ENCODE results near the gene CERS2. TPM values are rescaled to one million over a fixed set of nuclear protein-coding genes. Genes with fewer than 3 reads are reported as not detected.

Gene CERS2
- total and polyA plus RNA-seq, 2 of the 13 experiments (the other 11 are each of a cell fraction or from before 2014, with no cell fraction given) = 269 to 298 TPM

DNA sequence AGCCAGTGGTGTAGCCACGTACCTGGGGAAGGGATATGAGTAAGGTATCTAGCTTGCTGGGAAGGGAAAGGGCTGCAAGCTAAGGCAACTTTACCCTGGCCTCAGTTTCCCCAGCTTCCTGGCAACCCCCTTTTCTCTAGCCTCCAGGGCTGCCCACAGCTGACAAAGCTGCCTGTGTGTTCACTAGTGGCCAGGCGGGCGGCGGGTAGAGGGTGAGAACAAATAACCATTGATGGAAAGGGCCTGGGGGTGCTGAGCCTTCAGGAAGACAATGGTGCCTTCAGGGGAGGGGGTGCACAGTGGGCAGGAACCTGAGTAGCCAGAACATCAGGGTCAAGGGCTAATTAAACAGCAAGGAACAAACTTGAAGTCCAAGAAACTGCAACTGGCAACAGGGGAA is 6.1 kb downstream of the CERS2 start:
- no peaks in the 10 kb centered on the region; a peak in 1 of 5 replicates for H3K27me3 ChIP-seq (ENCODE audit: control insufficient read depth in 1 of 2, insufficient read depth in 2 of 2, low read length in 2 of 2)
- TF ChIP-seq, protein P1, sequence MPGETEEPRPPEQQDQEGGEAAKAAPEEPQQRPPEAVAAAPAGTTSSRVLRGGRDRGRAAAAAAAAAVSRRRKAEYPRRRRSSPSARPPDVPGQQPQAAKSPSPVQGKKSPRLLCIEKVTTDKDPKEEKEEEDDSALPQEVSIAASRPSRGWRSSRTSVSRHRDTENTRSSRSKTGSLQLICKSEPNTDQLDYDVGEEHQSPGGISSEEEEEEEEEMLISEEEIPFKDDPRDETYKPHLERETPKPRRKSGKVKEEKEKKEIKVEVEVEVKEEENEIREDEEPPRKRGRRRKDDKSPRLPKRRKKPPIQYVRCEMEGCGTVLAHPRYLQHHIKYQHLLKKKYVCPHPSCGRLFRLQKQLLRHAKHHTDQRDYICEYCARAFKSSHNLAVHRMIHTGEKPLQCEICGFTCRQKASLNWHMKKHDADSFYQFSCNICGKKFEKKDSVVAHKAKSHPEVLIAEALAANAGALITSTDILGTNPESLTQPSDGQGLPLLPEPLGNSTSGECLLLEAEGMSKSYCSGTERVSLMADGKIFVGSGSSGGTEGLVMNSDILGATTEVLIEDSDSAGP (CRISPR knock-in tag; IDR thresholded peaks at IDR 0.05; ENCODE audit: borderline replicate concordance) = peak; percentile 21; the same call in 1 of the 2 replicates
- TF ChIP-seq ZNF788 (CRISPR knock-in tag; IDR thresholded peaks at IDR 0.05; ENCODE audit: borderline replicate concordance) (no peak), MATR3 (CRISPR knock-in tag; IDR thresholded peaks at IDR 0.05) (no peak), TMF1 (CRISPR knock-in tag; IDR thresholded peaks at IDR 0.05; ENCODE audit: low read depth) (no peak)
- TF ChIP-seq, protein P2, sequence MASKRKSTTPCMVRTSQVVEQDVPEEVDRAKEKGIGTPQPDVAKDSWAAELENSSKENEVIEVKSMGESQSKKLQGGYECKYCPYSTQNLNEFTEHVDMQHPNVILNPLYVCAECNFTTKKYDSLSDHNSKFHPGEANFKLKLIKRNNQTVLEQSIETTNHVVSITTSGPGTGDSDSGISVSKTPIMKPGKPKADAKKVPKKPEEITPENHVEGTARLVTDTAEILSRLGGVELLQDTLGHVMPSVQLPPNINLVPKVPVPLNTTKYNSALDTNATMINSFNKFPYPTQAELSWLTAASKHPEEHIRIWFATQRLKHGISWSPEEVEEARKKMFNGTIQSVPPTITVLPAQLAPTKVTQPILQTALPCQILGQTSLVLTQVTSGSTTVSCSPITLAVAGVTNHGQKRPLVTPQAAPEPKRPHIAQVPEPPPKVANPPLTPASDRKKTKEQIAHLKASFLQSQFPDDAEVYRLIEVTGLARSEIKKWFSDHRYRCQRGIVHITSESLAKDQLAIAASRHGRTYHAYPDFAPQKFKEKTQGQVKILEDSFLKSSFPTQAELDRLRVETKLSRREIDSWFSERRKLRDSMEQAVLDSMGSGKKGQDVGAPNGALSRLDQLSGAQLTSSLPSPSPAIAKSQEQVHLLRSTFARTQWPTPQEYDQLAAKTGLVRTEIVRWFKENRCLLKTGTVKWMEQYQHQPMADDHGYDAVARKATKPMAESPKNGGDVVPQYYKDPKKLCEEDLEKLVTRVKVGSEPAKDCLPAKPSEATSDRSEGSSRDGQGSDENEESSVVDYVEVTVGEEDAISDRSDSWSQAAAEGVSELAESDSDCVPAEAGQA (IDR thresholded peaks at IDR 0.05; ENCODE audit: low read depth) = no peak
- TF ChIP-seq, protein P2 (CRISPR knock-in tag; IDR thresholded peaks at IDR 0.05; ENCODE audit: borderline replicate concordance) = no peak
- no peak overlapping the region for H3K4me2 ChIP-seq (ENCODE audit: low read depth, low read length)
- H3K79me2 ChIP-seq (ENCODE audit: insufficient read depth, low read length) = peaks cover 48% of the 10 kb centered on the region
- DNase-seq (ENCODE audit: low spot score) = no peak
- H3K4me1 ChIP-seq (ENCODE audit: insufficient read depth, low read length) = peaks cover 48% of the 10 kb centered on the region
- H2AFZ ChIP-seq (ENCODE audit: low read length) = no peak overlapping the region
- peaks cover 33 to 56% of the 10 kb centered on the region in 2 experiments for H3K36me3 ChIP-seq (replicated peaks in 1 of 2; ENCODE audit: control insufficient read depth in 1 of 2, insufficient read depth in 2 of 2, low read length in 2 of 2)
- BruUV-seq (replicated peaks) = no TSS peak
- 96% methylated on average over 4 of the region's 4 CpGs for WGBS (ENCODE audit: low lambda C conversion rate)
- FAIRE-seq = no peak
- no peak overlapping the region for H3K4me3 ChIP-seq (replicated peaks in 1 of 3; ENCODE audit: insufficient read depth in 1 of 3, low read depth in 2 of 3, low read length in 3 of 3)
- H3K9ac ChIP-seq (ENCODE audit: insufficient read depth, low read depth, low read length) = no peak overlapping the region
- POLR2A ChIA-PET = interaction anchor here (5.9 to 10.3 kb wide), 2 partner anchors 13 to 38 kb away, joined by 99 to 114 read pairs; partner anchors contain the start of genes ANXA9 and MINDY1
- H4K20me1 ChIP-seq (ENCODE audit: insufficient read depth, low read length) = peaks cover 29% of the 10 kb centered on the region
- H3K27ac ChIP-seq (ENCODE audit: extremely low read length, insufficient read depth, low read length) = no peak overlapping the region
- ATAC-seq = no peak
- no peaks in the 10 kb centered on the region for H3K9me3 ChIP-seq (ENCODE audit: low read length)
- CTCF ChIA-PET (ENCODE audit: low intra/inter-chr PET ratio, low total read pairs) = no interaction called here
- in situ Hi-C loops (cut with HindIII; ENCODE audit: extremely low pct_ligation_motif_present, low pct_unique_long_range_greater_than_20kb) (no loop called here), intact Hi-C loops (cut with micrococcal nuclease; ENCODE audit: unreplicated experiment) (no loop called here)
